ENCODE data around the gene ZBED4. TPM values are rescaled to one million over a fixed set of nuclear protein-coding genes. Genes with fewer than 3 reads are reported as not detected.

The ZBED4 gene
- total RNA-seq, 1 donor from 2014 or later, result 22.7 TPM

GRCh38 chr22:49906071-49906798 is 52.6 kb downstream of the ZBED4 start:
- Histone ChIP-seq H3K9me3 (ENCODE audit: insufficient read depth, low read depth, low read length) (peaks cover 4% of the 10 kb centered on the region), H3K9ac (ENCODE audit: low read length) (no peak overlapping the region), H3K4me2 (ENCODE audit: low read length) (no peak overlapping the region), H3K36me3 (ENCODE audit: insufficient read depth, low read length) (peaks cover 8% of the 10 kb centered on the region), H3K27me3 (ENCODE audit: insufficient read depth, low read length) (no peaks in the 10 kb centered on the region), H3K4me1 (ENCODE audit: insufficient read depth, low read length) (no peaks in the 10 kb centered on the region), H4K20me1 (ENCODE audit: insufficient read depth, low read length) (peaks cover 53% of the 10 kb centered on the region), H3K4me3 (ENCODE audit: insufficient read depth, low read depth, low read length) (no peak overlapping the region), H2AFZ (ENCODE audit: low read depth, low read length) (no peak overlapping the region), H3K79me2 (ENCODE audit: insufficient read depth, low read length) (no peaks in the 10 kb centered on the region), H3K27ac (ENCODE audit: low read depth, low read length) (no peak overlapping the region)
- Mint-ChIP-seq H3K27me3 (ENCODE audit: low read depth, unreplicated experiment) (no peaks in the 10 kb centered on the region), H3K36me3 (ENCODE audit: low read depth, unreplicated experiment) (peaks cover 17% of the 10 kb centered on the region), H3K9me3 (ENCODE audit: unreplicated experiment) (peaks cover 2% of the 10 kb centered on the region), H3K27ac (ENCODE audit: unreplicated experiment) (no peak overlapping the region), H3K4me1 (ENCODE audit: low read depth, unreplicated experiment) (no peaks in the 10 kb centered on the region), H3K4me3 (ENCODE audit: unreplicated experiment) (no peak overlapping the region)
- FAIRE-seq (no peak), DNase-seq (ENCODE audit: low read depth) (no peak)
- TF ChIP-seq EZH2 (IDR thresholded peaks at IDR 0.05; ENCODE audit: insufficient read depth, low read length), result no peak
- TF ChIP-seq CTCF (IDR thresholded peaks at IDR 0.05; ENCODE audit: insufficient read depth, low read depth, low read length), result no peak

- H4K20me1 ChIP-seq (ENCODE audit: insufficient read depth, low read length), result peaks cover 47% of the 10 kb centered on the region
- no peaks in the 10 kb centered on the region for H3K4me1 ChIP-seq (ENCODE audit: insufficient read depth, low read length)
- no peak for TF ChIP-seq EZH2 (IDR thresholded peaks at IDR 0.05; ENCODE audit: insufficient read depth, low read length)
- TF ChIP-seq CTCF (IDR thresholded peaks at IDR 0.05; ENCODE audit: insufficient read depth, low read depth, low read length), result no peak
- H3K9me3 ChIP-seq (ENCODE audit: insufficient read depth, low read depth, low read length), result no peaks in the 10 kb centered on the region
- no peaks in the 10 kb centered on the region for H3K27me3 ChIP-seq (ENCODE audit: insufficient read depth, low read length)
- H3K36me3 ChIP-seq (ENCODE audit: insufficient read depth, low read length), result peaks cover 8% of the 10 kb centered on the region
- H3K4me2 ChIP-seq (ENCODE audit: low read length), result no peak overlapping the region
- Mint-ChIP-seq H3K4me1 (ENCODE audit: low read depth, unreplicated experiment) (no peaks in the 10 kb centered on the region), H3K36me3 (ENCODE audit: low read depth, unreplicated experiment) (peaks cover 17% of the 10 kb centered on the region), H3K4me3 (ENCODE audit: unreplicated experiment) (no peak overlapping the region), H3K27ac (ENCODE audit: unreplicated experiment) (no peak overlapping the region), H3K9me3 (ENCODE audit: unreplicated experiment) (peaks cover 2% of the 10 kb centered on the region), H3K27me3 (ENCODE audit: low read depth, unreplicated experiment) (no peaks in the 10 kb centered on the region)
- H3K9ac ChIP-seq (ENCODE audit: low read length), result no peak overlapping the region
- no peak overlapping the region for H2AFZ ChIP-seq (ENCODE audit: low read depth, low read length)
- DNase-seq (ENCODE audit: low read depth) (no peak), FAIRE-seq (no peak)
- no peak overlapping the region for H3K4me3 ChIP-seq (ENCODE audit: insufficient read depth, low read depth, low read length)
- no peak overlapping the region for H3K27ac ChIP-seq (ENCODE audit: low read depth, low read length)
- H3K79me2 ChIP-seq (ENCODE audit: insufficient read depth, low read length), result no peaks in the 10 kb centered on the region
Measured at GRCh38 chr22:49906799-49907290, 53.2 kb downstream of the ZBED4 start.

- Histone ChIP-seq H3K9ac (ENCODE audit: low read length) (no peak overlapping the region), H3K27me3 (ENCODE audit: insufficient read depth, low read length) (no peaks in the 10 kb centered on the region), H4K20me1 (ENCODE audit: insufficient read depth, low read length) (peaks cover 38% of the 10 kb centered on the region), H2AFZ (ENCODE audit: low read depth, low read length) (no peak overlapping the region), H3K79me2 (ENCODE audit: insufficient read depth, low read length) (no peaks in the 10 kb centered on the region), H3K4me3 (ENCODE audit: insufficient read depth, low read depth, low read length) (no peak overlapping the region), H3K4me1 (ENCODE audit: insufficient read depth, low read length) (no peaks in the 10 kb centered on the region), H3K4me2 (ENCODE audit: low read length) (no peak overlapping the region), H3K9me3 (ENCODE audit: insufficient read depth, low read depth, low read length) (no peaks in the 10 kb centered on the region), H3K36me3 (ENCODE audit: insufficient read depth, low read length) (peaks cover 10% of the 10 kb centered on the region), H3K27ac (ENCODE audit: low read depth, low read length) (no peak overlapping the region)
- peaks cover 2% of the 10 kb centered on the region for H3K9me3 Mint-ChIP-seq (ENCODE audit: unreplicated experiment)
- peaks cover 17% of the 10 kb centered on the region for H3K36me3 Mint-ChIP-seq (ENCODE audit: low read depth, unreplicated experiment)
- no peak for TF ChIP-seq CTCF (IDR thresholded peaks at IDR 0.05; ENCODE audit: insufficient read depth, low read depth, low read length)
- TF ChIP-seq EZH2 (IDR thresholded peaks at IDR 0.05; ENCODE audit: insufficient read depth, low read length), result no peak
- no peaks in the 10 kb centered on the region for H3K4me1 Mint-ChIP-seq (ENCODE audit: low read depth, unreplicated experiment)
- no peak overlapping the region for H3K27ac Mint-ChIP-seq (ENCODE audit: unreplicated experiment)
- no peak overlapping the region for H3K4me3 Mint-ChIP-seq (ENCODE audit: unreplicated experiment)
- DNase-seq (ENCODE audit: low read depth), result no peak
- no peaks in the 10 kb centered on the region for H3K27me3 Mint-ChIP-seq (ENCODE audit: low read depth, unreplicated experiment)
- FAIRE-seq, result no peak
Measured at GRCh38 chr22:49907807-49908206, 54.2 kb downstream of the ZBED4 start.

All from astrocyte (in vitro differentiated cells and primary cell).